ENCODE measurements around the gene PITPNM3.

The PITPNM3 gene

GRCh38 chr17:6559753-6560215, 3.4 kb upstream of the PITPNM3 start:
- TF ChIP-seq EZH2 (IDR thresholded peaks at IDR 0.05) (no peak), FOXP2 (optimal IDR thresholded peaks at IDR 0.05; ENCODE audit: control extremely low read depth, extremely low read length, insufficient read depth) (no peak), POLR2AphosphoS5 (IDR thresholded peaks at IDR 0.05; ENCODE audit: borderline replicate concordance, low read depth, low read length) (no peak)
- Histone ChIP-seq H3K9me3 (ENCODE audit: low read depth, low read length) (no peaks in the 10 kb centered on the region), H3K27ac (no peak overlapping the region), H3K9ac (ENCODE audit: insufficient read length) (no peak overlapping the region), H3K36me3 (ENCODE audit: insufficient read depth, low read length) (no peaks in the 10 kb centered on the region), H3K4me3 (no peak overlapping the region)
- DNase-seq (ENCODE audit: low read depth, low spot score): no peak

- Histone ChIP-seq H3K9me3 (ENCODE audit: low read depth, low read length) (no peaks in the 10 kb centered on the region), H3K27ac (no peak overlapping the region), H3K36me3 (ENCODE audit: insufficient read depth, low read length) (no peaks in the 10 kb centered on the region), H3K4me3 (no peak overlapping the region), H3K9ac (ENCODE audit: insufficient read length) (no peak overlapping the region)
- no peak for DNase-seq (ENCODE audit: low read depth, low spot score)
- TF ChIP-seq FOXP2 (optimal IDR thresholded peaks at IDR 0.05; ENCODE audit: control extremely low read depth, extremely low read length, insufficient read depth): no peak
- no peak for TF ChIP-seq POLR2AphosphoS5 (IDR thresholded peaks at IDR 0.05; ENCODE audit: borderline replicate concordance, low read depth, low read length)
- TF ChIP-seq EZH2 (IDR thresholded peaks at IDR 0.05): no peak
These were observed 2.8 kb upstream of the PITPNM3 start for GRCh38 chr17:6558932-6559752.

- no peak for TF ChIP-seq FOXP2 (optimal IDR thresholded peaks at IDR 0.05; ENCODE audit: control extremely low read depth, extremely low read length, insufficient read depth)
- TF ChIP-seq EZH2 (IDR thresholded peaks at IDR 0.05): no peak
- no peak for TF ChIP-seq POLR2AphosphoS5 (IDR thresholded peaks at IDR 0.05; ENCODE audit: borderline replicate concordance, low read depth, low read length)
- Histone ChIP-seq H3K9ac (ENCODE audit: insufficient read length) (no peak overlapping the region), H3K9me3 (ENCODE audit: low read depth, low read length) (no peaks in the 10 kb centered on the region), H3K4me3 (no peak overlapping the region), H3K36me3 (ENCODE audit: insufficient read depth, low read length) (no peaks in the 10 kb centered on the region), H3K27ac (no peak overlapping the region)
- DNase-seq (ENCODE audit: low read depth, low spot score): no peak
These were observed 1.9 kb upstream of the PITPNM3 start for GRCh38 chr17:6558276-6558675.

- no peaks in the 10 kb centered on the region for H3K36me3 ChIP-seq (ENCODE audit: insufficient read depth, low read length)
- DNase-seq (ENCODE audit: low read depth, low spot score): no peak
- no peak overlapping the region for H3K4me3 ChIP-seq
- no peaks in the 10 kb centered on the region for H3K9me3 ChIP-seq (ENCODE audit: low read depth, low read length)
- no peak overlapping the region for H3K9ac ChIP-seq (ENCODE audit: insufficient read length)
- no peak for TF ChIP-seq FOXP2 (optimal IDR thresholded peaks at IDR 0.05; ENCODE audit: control extremely low read depth, extremely low read length, insufficient read depth)
- TF ChIP-seq POLR2AphosphoS5 (IDR thresholded peaks at IDR 0.05; ENCODE audit: borderline replicate concordance, low read depth, low read length): no peak
- TF ChIP-seq EZH2 (IDR thresholded peaks at IDR 0.05): peak; percentile 58
- H3K27ac ChIP-seq: no peak overlapping the region
These were observed 684 bp upstream of the PITPNM3 start for GRCh38 chr17:6557040-6557438.

GRCh38 chr17:6555331-6556120, 829 bp downstream of the PITPNM3 start:
- Histone ChIP-seq H3K9ac (ENCODE audit: insufficient read length) (no peak overlapping the region), H3K4me3 (peak overlapping the region; percentile 18; the same call in 1 of the 2 replicates)
- no peak for DNase-seq (ENCODE audit: low read depth, low spot score)

GRCh38 chr17:6554871-6555330, 1.5 kb downstream of the PITPNM3 start:
- H3K4me3 ChIP-seq: no peak overlapping the region
- H3K27ac ChIP-seq: no peak overlapping the region
- H3K9ac ChIP-seq (ENCODE audit: insufficient read length): no peak overlapping the region
- H3K9me3 ChIP-seq (ENCODE audit: low read depth, low read length): no peaks in the 10 kb centered on the region
- TF ChIP-seq POLR2AphosphoS5 (IDR thresholded peaks at IDR 0.05; ENCODE audit: borderline replicate concordance, low read depth, low read length): no peak
- TF ChIP-seq EZH2 (IDR thresholded peaks at IDR 0.05): no peak
- TF ChIP-seq FOXP2 (optimal IDR thresholded peaks at IDR 0.05; ENCODE audit: control extremely low read depth, extremely low read length, insufficient read depth): no peak
- no peaks in the 10 kb centered on the region for H3K36me3 ChIP-seq (ENCODE audit: insufficient read depth, low read length)
- no peak for DNase-seq (ENCODE audit: low read depth, low spot score)

More at GRCh38 chr17:6555331-6556120, 829 bp downstream of the PITPNM3 start:
- TF ChIP-seq EZH2 (IDR thresholded peaks at IDR 0.05): peak; percentile 34
- TF ChIP-seq POLR2AphosphoS5 (IDR thresholded peaks at IDR 0.05; ENCODE audit: borderline replicate concordance, low read depth, low read length): no peak
- Histone ChIP-seq H3K9me3 (ENCODE audit: low read depth, low read length) (no peaks in the 10 kb centered on the region), H3K27ac (no peak overlapping the region), H3K36me3 (ENCODE audit: insufficient read depth, low read length) (no peaks in the 10 kb centered on the region)

- no peak overlapping the region for H3K27ac ChIP-seq
These were observed 2.0 kb downstream of the PITPNM3 start for GRCh38 chr17:6554342-6554741.

GRCh38 chr17:6551869-6552531, 4.4 kb downstream of the PITPNM3 start:
- Histone ChIP-seq H3K27ac (no peak overlapping the region), H3K9ac (ENCODE audit: insufficient read length) (no peak overlapping the region), H3K9me3 (ENCODE audit: low read depth, low read length) (no peaks in the 10 kb centered on the region), H3K36me3 (ENCODE audit: insufficient read depth, low read length) (no peaks in the 10 kb centered on the region), H3K4me3 (no peak overlapping the region)
- TF ChIP-seq EZH2 (IDR thresholded peaks at IDR 0.05) (no peak), FOXP2 (optimal IDR thresholded peaks at IDR 0.05; ENCODE audit: control extremely low read depth, extremely low read length, insufficient read depth) (no peak), POLR2AphosphoS5 (IDR thresholded peaks at IDR 0.05; ENCODE audit: borderline replicate concordance, low read depth, low read length) (no peak)
- DNase-seq (ENCODE audit: low read depth, low spot score): no peak

More at GRCh38 chr17:6554342-6554741, 2.0 kb downstream of the PITPNM3 start:
- Histone ChIP-seq H3K4me3 (no peak overlapping the region), H3K9me3 (ENCODE audit: low read depth, low read length) (no peaks in the 10 kb centered on the region), H3K36me3 (ENCODE audit: insufficient read depth, low read length) (no peaks in the 10 kb centered on the region), H3K9ac (ENCODE audit: insufficient read length) (no peak overlapping the region)
- TF ChIP-seq POLR2AphosphoS5 (IDR thresholded peaks at IDR 0.05; ENCODE audit: borderline replicate concordance, low read depth, low read length) (no peak), EZH2 (IDR thresholded peaks at IDR 0.05) (no peak), FOXP2 (optimal IDR thresholded peaks at IDR 0.05; ENCODE audit: control extremely low read depth, extremely low read length, insufficient read depth) (no peak)
- no peak for DNase-seq (ENCODE audit: low read depth, low spot score)
